ENCODE measurements around the gene MOG. TPM values are rescaled to one million over a fixed set of nuclear protein-coding genes. Genes with fewer than 3 reads are reported as not detected.

Gene MOG
- total RNA-seq (2021) (0.55 to 1.2 TPM (median 0.57 TPM) in 3 replicates), Bru-seq, nascent RNA (percentile 37 among the genes with signal in this experiment)
- long read RNA-seq, experiment 1 = 0 reads
- long read RNA-seq, experiment 2 = 0 reads
- long read RNA-seq, experiment 3 = 0 reads

DNA sequence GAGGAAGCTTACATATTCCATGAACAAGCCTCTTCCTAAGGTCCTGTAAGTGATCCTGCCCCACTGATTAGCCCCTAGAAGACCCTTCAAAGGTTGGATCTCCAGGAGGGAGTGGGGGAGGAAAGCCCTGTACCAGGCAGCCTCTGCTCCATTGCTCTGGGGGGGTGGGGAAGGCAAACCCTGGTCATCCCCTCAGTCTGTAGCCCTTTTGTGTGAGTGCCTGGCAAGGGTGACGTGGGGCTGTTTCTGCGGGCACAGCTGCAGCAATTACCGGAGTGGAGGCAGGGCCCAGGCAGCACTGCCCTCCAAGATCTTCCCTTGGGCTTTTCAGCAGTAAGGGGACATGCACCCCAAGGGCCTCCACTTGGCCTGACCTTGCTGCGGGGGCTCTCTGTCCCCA is at the start of gene MOG:
TSS of gene MOG (plus strand) at position 295 of the 400 bp plus-strand sequence. CDS start 118 bp downstream, outside the sequence.
- DNase-seq (ENCODE audit: low spot score) = no peak
- Mint-ChIP-seq H3K4me3 (no peak within 1 kb of the TSS), H3K4me1 (peaks cover 62% of the 10 kb centered on the region), H3K9me3 (no peaks in the 10 kb centered on the region), H3K36me3 (no peaks in the 10 kb centered on the region), H3K27me3 (ENCODE audit: low read depth) (no peaks in the 10 kb centered on the region), H3K27ac (peak within 1 kb of the TSS; percentile 57; the same call in 1 of the 2 replicates)
- no peak for ATAC-seq
- ChIA-PET POLR2A (no interaction called here), CTCF (interaction anchor here (4.1 to 12.0 kb wide), 3 partner anchors 6 to 38 kb away, joined by 107 to 531 read pairs (median 192); no protein-coding TSS in a partner anchor)
- no peak for TF ChIP-seq FOXP1 (CRISPR knock-in tag; IDR thresholded peaks at IDR 0.05; ENCODE audit: borderline replicate concordance)
- no peak for TF ChIP-seq NFE2L1 (CRISPR knock-in tag; IDR thresholded peaks at IDR 0.05)
- TF ChIP-seq FOXJ3 (CRISPR knock-in tag; IDR thresholded peaks at IDR 0.05; ENCODE audit: borderline replicate concordance) = no peak
- no peak for TF ChIP-seq MAX (CRISPR knock-in tag; IDR thresholded peaks at IDR 0.05)

DNA sequence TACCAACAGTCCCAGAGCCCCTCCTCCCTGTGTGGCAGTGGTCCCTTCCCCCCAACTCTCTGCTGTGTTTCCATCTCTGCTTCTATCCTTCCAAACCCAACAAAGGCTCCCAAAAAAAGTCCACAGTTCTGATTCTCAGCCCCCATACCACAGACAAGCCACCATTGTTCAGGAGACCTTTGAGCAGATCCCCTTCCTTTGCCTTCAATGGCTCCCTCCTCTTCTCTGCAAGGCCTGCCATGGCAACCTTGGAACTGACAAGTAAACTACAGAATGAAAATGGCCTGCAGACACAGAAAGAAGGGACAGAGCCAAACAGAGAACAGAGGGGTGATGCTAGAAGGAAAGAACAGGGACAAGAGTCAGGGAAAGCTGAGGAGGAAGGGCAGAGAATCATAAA is 48.8 kb upstream of the MOG start:
- ChIA-PET CTCF (no interaction called here), POLR2A (no interaction called here)
- H3K9me3 Mint-ChIP-seq = no peaks in the 10 kb centered on the region
- H3K4me3 Mint-ChIP-seq = no peak overlapping the region
- TF ChIP-seq RORB (CRISPR knock-in tag; IDR thresholded peaks at IDR 0.05) (no peak), ZNF317 (CRISPR knock-in tag; IDR thresholded peaks at IDR 0.05; ENCODE audit: borderline replicate concordance, low read depth) (no peak), MYBL2 (CRISPR knock-in tag; IDR thresholded peaks at IDR 0.05) (no peak), ZNF423 (CRISPR knock-in tag; IDR thresholded peaks at IDR 0.05) (no peak), SMAD3 (CRISPR knock-in tag; IDR thresholded peaks at IDR 0.05; ENCODE audit: borderline replicate concordance) (no peak)
- H3K4me1 Mint-ChIP-seq = peaks cover 10% of the 10 kb centered on the region
- H3K27ac Mint-ChIP-seq = peak overlapping the region; percentile 29; the same call in 1 of the 2 replicates
- peaks cover 86% of the 10 kb centered on the region for H3K36me3 Mint-ChIP-seq
- H3K27me3 Mint-ChIP-seq (ENCODE audit: low read depth) = no peaks in the 10 kb centered on the region
- DNase-seq (ENCODE audit: low spot score) (no peak), ATAC-seq (no peak)

- ATAC-seq (no peak), DNase-seq (ENCODE audit: low spot score) (no peak)
- POLR2A ChIA-PET = no interaction called here
- Mint-ChIP-seq H3K27me3 (ENCODE audit: low read depth) (no peaks in the 10 kb centered on the region), H3K9me3 (no peaks in the 10 kb centered on the region), H3K4me3 (no peak overlapping the region), H3K36me3 (peaks cover 86% of the 10 kb centered on the region), H3K27ac (peak overlapping the region; percentile 3; the same call in 1 of the 2 replicates), H3K4me1 (no peaks in the 10 kb centered on the region)
- no peak for TF ChIP-seq ARID4B (CRISPR knock-in tag; IDR thresholded peaks at IDR 0.05; ENCODE audit: borderline replicate concordance)
- CTCF ChIA-PET = interaction anchor here (1.1 kb wide), 1 partner anchor 43 kb away, joined by 3 read pairs; no protein-coding TSS in a partner anchor
These were observed 46.4 kb upstream of the MOG start for GRCh38 chr6:29610540-29610939.

DNA sequence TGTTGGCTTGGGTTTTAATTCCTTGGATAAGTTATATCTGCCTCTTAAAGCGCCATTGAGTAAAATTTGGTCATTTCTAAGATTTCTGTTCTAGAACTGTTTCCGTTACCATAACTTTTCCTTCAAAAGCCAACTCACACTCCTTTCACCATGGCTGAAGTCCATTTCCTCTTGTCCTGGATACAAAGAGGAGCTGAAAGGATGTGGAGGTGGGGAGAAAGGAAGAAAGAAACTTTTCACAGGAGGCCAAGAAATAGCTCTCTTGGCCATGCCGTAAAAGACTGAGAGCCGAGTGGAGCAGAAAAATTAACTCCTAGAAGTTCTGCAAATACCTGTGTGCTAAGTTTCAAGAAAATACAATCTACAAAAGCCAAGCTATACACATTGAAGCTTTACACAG is 45.5 kb upstream of the MOG start:
- ChIA-PET POLR2A (no interaction called here), CTCF (interaction anchor here (0.9 to 1.1 kb wide), 2 partner anchors 13 to 42 kb away, joined by 3 read pairs; no protein-coding TSS in a partner anchor)
- no peak overlapping the region for H3K4me3 Mint-ChIP-seq
- no peak for ATAC-seq
- DNase-seq (ENCODE audit: low spot score) = no peak
- no peak overlapping the region; the same call in 1 of the 2 replicates for H3K27ac Mint-ChIP-seq
- peaks cover 80% of the 10 kb centered on the region for H3K36me3 Mint-ChIP-seq
- TF ChIP-seq E2F1 (CRISPR knock-in tag; IDR thresholded peaks at IDR 0.05) = no peak
- H3K9me3 Mint-ChIP-seq = no peaks in the 10 kb centered on the region
- H3K4me1 Mint-ChIP-seq = no peaks in the 10 kb centered on the region
- H3K27me3 Mint-ChIP-seq (ENCODE audit: low read depth) = no peaks in the 10 kb centered on the region
